Fibroblast of lung (primary cell): ENCODE measurements around the gene N4BP3. TPM values are rescaled to one million over a fixed set of nuclear protein-coding genes. Genes with fewer than 3 reads are reported as not detected.

Experiments used
- DNase-seq, 2 donors: peaks; one replicate each; pipeline versions ENCODE4 v3.0.0 to v3.0.0-alpha.2; 2010; ENCODE audit warnings: low read depth in 2 of 2
- H2AFZ ChIP-seq: 2 replicates; pipeline ENCODE4 v1.5.1; 2012; ENCODE audit warnings: low read length, control low read depth, inconsistent platforms
- H3K27ac ChIP-seq: 2 replicates; pipeline ENCODE4 v1.5.1; 2011; ENCODE audit warnings: low read length, control low read depth; ENCODE audit not compliant: insufficient read depth
- H3K27me3 ChIP-seq: 2 replicates; pipeline ENCODE4 v1.5.1; 2011; ENCODE audit warnings: mild to moderate bottlenecking, low read length; ENCODE audit not compliant: control insufficient read depth, insufficient read depth
- H3K36me3 ChIP-seq: 2 replicates; pipeline ENCODE4 v1.5.1; 2011; ENCODE audit warnings: low read length; ENCODE audit not compliant: control insufficient read depth, insufficient read depth
- H3K4me1 ChIP-seq: 2 replicates; pipeline ENCODE4 v1.5.1; 2011; ENCODE audit warnings: low read length; ENCODE audit not compliant: control insufficient read depth, insufficient read depth; ENCODE audit errors: extremely low read depth
- H3K4me2 ChIP-seq: 2 replicates; pipeline ENCODE4 v1.5.1; 2011; ENCODE audit warnings: low read length, control low read depth; ENCODE audit not compliant: insufficient read depth; ENCODE audit errors: extremely low read depth
- H3K4me3 ChIP-seq, 4 experiments: fragments of 200-600 bp in 1 of 4; sonication (generic) in 1 of 4; replicated peaks in 1 of 4; 2 replicates each; pipeline ENCODE4 v1.5.1; 2011 to 2016; ENCODE audit warnings: low read length in 4 of 4, low read depth in 3 of 4, mild to moderate bottlenecking in 3 of 4, control low read depth in 2 of 4, inconsistent platforms in 1 of 4, mixed read lengths in 1 of 4; ENCODE audit not compliant: insufficient read depth in 1 of 4; ENCODE audit errors: control extremely low read depth in 1 of 4
- H3K79me2 ChIP-seq: 2 replicates; pipeline ENCODE4 v1.5.1; 2012; ENCODE audit warnings: mild to moderate bottlenecking, low read length, inconsistent platforms; ENCODE audit not compliant: control insufficient read depth, insufficient read depth
- H3K9ac ChIP-seq: 2 replicates; pipeline ENCODE4 v1.5.1; 2011; ENCODE audit warnings: mild to moderate bottlenecking, low read length, control low read depth; ENCODE audit not compliant: insufficient read depth
- H3K9me3 ChIP-seq: 2 replicates; pipeline ENCODE4 v1.5.1; 2012; ENCODE audit warnings: low read depth, low read length; ENCODE audit not compliant: control insufficient read depth, insufficient read depth
- H4K20me1 ChIP-seq: 2 replicates; pipeline ENCODE4 v1.5.1; 2011; ENCODE audit warnings: low read length; ENCODE audit not compliant: control insufficient read depth, insufficient read depth; ENCODE audit errors: extremely low read depth
- CTCF ChIP-seq, 2 donors: IDR thresholded peaks in 1 of 2; conservative IDR thresholded peaks in 1 of 2; 1 replicate in 1 of 2; 2 replicates in 1 of 2; pipeline ENCODE4 v1.5.1; 2011 to 2012; ENCODE audit warnings: low read length in 2 of 2, control low read depth in 1 of 2, inconsistent platforms in 1 of 2, low read depth in 1 of 2, mild to moderate bottlenecking in 1 of 2
- EZH2 ChIP-seq: IDR thresholded peaks from 2 replicates; pipeline ENCODE4 v1.5.1; 2012; ENCODE audit warnings: low read length, control low read depth, mild to moderate bottlenecking; ENCODE audit errors: missing control alignments
- polyA minus RNA-seq: library from RNA; depleted of rRNA, polyadenylated mRNA; stranded (reverse); fragments of >200 nt; gene quantifications from 2 replicates; pipeline ENCODE4 v1.2.3, GENCODE V29; 2011; ENCODE audit warnings: low replicate concordance
- polyA plus RNA-seq, 2 donors: library from polyadenylated mRNA; depleted of rRNA in 1 of 2; stranded (reverse) in 1 of 2; unstranded in 1 of 2; fragments of >200 nt; gene quantifications; 2 replicates each; pipeline ENCODE4 v1.2.1, GENCODE V29; 2011 to 2012; ENCODE audit warnings: missing spikeins in 1 of 2
- total RNA-seq: library from RNA; depleted of rRNA; stranded (reverse); fragments of >200 nt; gene quantifications from 2 replicates; pipeline ENCODE4 v1.2.1, GENCODE V29; 2014

Gene N4BP3
- total RNA-seq: 0.26 and 0.83 TPM in 2 replicates
- polyA plus RNA-seq: 0.06 and 0.19 TPM in 2 replicates
- 0.12 and 0.44 TPM in 2 replicates for polyA plus RNA-seq (2012)
- 0.20 TPM in 1 of 2 replicates, not detected in the other for polyA minus RNA-seq

DNA sequence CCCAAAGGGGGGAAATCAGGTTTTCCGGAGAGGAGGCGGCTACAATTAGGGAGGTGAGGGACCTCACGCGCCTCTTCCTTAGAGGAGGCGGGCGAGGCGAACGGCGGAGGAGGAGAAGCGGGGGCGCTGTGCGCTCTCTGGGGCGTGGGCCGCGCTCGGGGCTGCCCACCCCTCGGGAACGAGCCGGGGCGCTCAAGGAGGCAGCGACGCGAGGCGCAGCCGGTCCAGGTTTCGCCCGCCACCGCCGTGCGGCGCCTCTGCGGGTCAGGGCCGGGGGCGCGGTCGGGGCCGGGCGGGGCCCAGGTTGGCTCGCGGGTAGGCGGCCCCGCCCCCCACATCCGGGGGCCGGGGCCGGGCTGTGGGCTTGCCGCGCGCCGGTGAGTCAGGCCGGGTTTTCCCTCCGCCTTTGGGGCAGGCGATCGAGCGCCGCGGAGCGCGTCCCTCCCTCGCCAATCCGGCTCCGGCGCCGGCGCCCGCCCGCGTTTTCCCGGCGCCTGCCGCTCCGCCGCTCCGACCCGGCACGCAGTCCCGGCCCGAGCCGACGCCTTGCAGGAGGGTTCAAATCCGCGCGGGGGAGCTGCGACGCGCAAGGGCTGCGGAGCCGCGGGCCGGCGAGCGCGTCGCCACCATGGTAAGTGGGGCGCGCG is at the start of gene N4BP3:
Gene N4BP3 (plus strand): TSS at position 392 of the 647 bp plus-strand sequence. CDS start 6,052 bp downstream, outside the sequence.
- Histone ChIP-seq H3K9me3 (no peaks in the 10 kb centered on the region), H4K20me1 (no peaks in the 10 kb centered on the region), H3K36me3 (no peaks in the 10 kb centered on the region), H3K27ac (no peak within 1 kb of the TSS), H3K4me3 (peak within 1 kb of the TSS in 1 of 4 experiments; percentile 36), H3K4me1 (no peaks in the 10 kb centered on the region), H3K27me3 (peaks cover 39% of the 10 kb centered on the region), H3K9ac (no peak within 1 kb of the TSS), H2AFZ (no peak within 1 kb of the TSS), H3K79me2 (no peaks in the 10 kb centered on the region), H3K4me2 (peak within 1 kb of the TSS; percentile 51)
- no peak for TF ChIP-seq CTCF (conservative IDR thresholded peaks at IDR 0.05 in 1 of 2, IDR thresholded peaks at IDR 0.05 in 1 of 2; ENCODE audit: low read depth in 1 of 2, low read length in 2 of 2)
- TF ChIP-seq EZH2: peak; percentile 36
- peak; percentile 18 to 60 for DNase-seq

DNA sequence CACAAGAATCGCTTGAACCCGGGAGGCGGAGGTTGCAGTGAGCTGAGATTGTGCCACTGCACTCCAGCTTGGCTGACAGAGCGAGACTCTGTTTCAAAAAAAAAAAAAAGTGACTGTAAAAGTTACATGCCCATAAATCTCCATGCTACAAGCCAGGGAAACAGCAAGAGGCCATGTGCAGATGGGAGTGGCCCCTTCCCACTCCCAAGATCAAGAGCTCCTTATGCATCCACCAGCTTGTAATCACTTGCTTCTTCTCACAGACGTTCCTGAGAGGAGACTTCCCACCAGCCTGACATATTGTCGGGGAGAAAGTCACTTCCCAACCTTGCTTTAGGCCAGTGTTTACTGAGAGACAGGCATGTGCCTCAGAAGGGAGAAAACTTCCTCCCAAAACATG is 45.6 kb upstream of the N4BP3 start:
- no peaks in the 10 kb centered on the region for H3K27me3 ChIP-seq
- no peaks in the 10 kb centered on the region for H3K4me1 ChIP-seq
- TF ChIP-seq CTCF (conservative IDR thresholded peaks at IDR 0.05 in 1 of 2, IDR thresholded peaks at IDR 0.05 in 1 of 2; ENCODE audit: low read depth in 1 of 2, low read length in 2 of 2): no peak

GRCh38 chr5:178068293-178068692 is 45.0 kb upstream of the N4BP3 start:
- Histone ChIP-seq H3K9me3 (no peaks in the 10 kb centered on the region), H3K36me3 (no peaks in the 10 kb centered on the region), H4K20me1 (no peaks in the 10 kb centered on the region), H3K27me3 (peaks cover under 1% of the 10 kb centered on the region), H3K4me1 (no peaks in the 10 kb centered on the region), H3K4me2 (no peak overlapping the region), H2AFZ (no peak overlapping the region), H3K4me3 (no peak overlapping the region), H3K9ac (no peak overlapping the region), H3K27ac (no peak overlapping the region), H3K79me2 (no peaks in the 10 kb centered on the region)
- TF ChIP-seq EZH2 (no peak), CTCF (conservative IDR thresholded peaks at IDR 0.05 in 1 of 2, IDR thresholded peaks at IDR 0.05 in 1 of 2; ENCODE audit: low read depth in 1 of 2, low read length in 2 of 2) (no peak)
- DNase-seq: no peak

More for the DNA sequence above, 45.6 kb upstream of the N4BP3 start:
- no peak overlapping the region for H3K9ac ChIP-seq
- no peak overlapping the region for H2AFZ ChIP-seq
- H3K9me3 ChIP-seq: no peaks in the 10 kb centered on the region
- no peak overlapping the region for H3K27ac ChIP-seq
- H3K4me3 ChIP-seq: no peak overlapping the region
- H3K79me2 ChIP-seq: no peaks in the 10 kb centered on the region
- H3K36me3 ChIP-seq: no peaks in the 10 kb centered on the region
- DNase-seq: no peak
- H4K20me1 ChIP-seq: no peaks in the 10 kb centered on the region
- no peak overlapping the region for H3K4me2 ChIP-seq
